NCI-H82 (cell line): ENCODE data around the gene AHSG.
"Not testable (repeated sequence)": the region's sequence is repeated elsewhere in the genome, so short reads cannot be mapped to it uniquely, and the experiment has no call there.

Source experiments
- DNase-seq: peaks from one replicate; lab custom pipeline; 2025; lab: John Stamatoyannopoulos, UW

AHSG gene

GRCh38 chr3:186618318-186618938 is 5.6 kb downstream of the AHSG start:
- DNase-seq, result no peak

GRCh38 chr3:186619787-186620212 is 6.9 kb downstream of the AHSG start:
- DNase-seq, result no peak

- DNase-seq, result no peak
Measured at GRCh38 chr3:186620213-186621092, 7.6 kb downstream of the AHSG start.

- no peak for DNase-seq
Measured at GRCh38 chr3:186621894-186622650, 9.2 kb downstream of the AHSG start.

- DNase-seq, result no peak
Measured at GRCh38 chr3:186622651-186623310, 9.9 kb downstream of the AHSG start.

GRCh38 chr3:186624598-186624997 is 11.7 kb downstream of the AHSG start:
- DNase-seq, result no peak

- no peak for DNase-seq
Measured at GRCh38 chr3:186625600-186626042, 12.8 kb downstream of the AHSG start.

GRCh38 chr3:186626254-186626847 is 13.5 kb downstream of the AHSG start:
- DNase-seq, result no peak

- no peak for DNase-seq
Measured at GRCh38 chr3:186627852-186628414, 15.1 kb downstream of the AHSG start.

GRCh38 chr3:186628756-186629155 is 15.9 kb downstream of the AHSG start:
- DNase-seq, result no peak

- no peak for DNase-seq
Measured at GRCh38 chr3:186630950-186631641, 18.2 kb downstream of the AHSG start.

GRCh38 chr3:186633481-186633880 is 20.6 kb downstream of the AHSG start:
- no peak for DNase-seq

- DNase-seq, result not testable (repeated sequence)
Measured at GRCh38 chr3:186634207-186634606, 21.3 kb downstream of the AHSG start.

GRCh38 chr3:186635532-186635931 is 22.7 kb downstream of the AHSG start:
- DNase-seq, result no peak

GRCh38 chr3:186636536-186636935 is 23.7 kb downstream of the AHSG start:
- no peak for DNase-seq

GRCh38 chr3:186637686-186638085 is 24.8 kb downstream of the AHSG start:
- DNase-seq, result no peak

GRCh38 chr3:186638259-186638658 is 25.4 kb downstream of the AHSG start:
- no peak for DNase-seq

- DNase-seq, result no peak
Measured at GRCh38 chr3:186639778-186640472, 27.1 kb downstream of the AHSG start, which contains the start of gene FETUB. Gene FETUB, plus strand, starts transcription at chr3:186640399. Its CDS starts 62 bp downstream, at chr3:186640461.

- no peak for DNase-seq
Measured at GRCh38 chr3:186640473-186640818, 27.6 kb downstream of the AHSG start.

- no peak for DNase-seq
Measured at GRCh38 chr3:186640929-186641328, 28.1 kb downstream of the AHSG start.
